IPS-18c (cell line): ENCODE results near the gene ZFHX3.

Source experiments
- H3K4me3 ChIP-seq: 2 replicates; pipeline ENCODE4 v1.7.0; 2013; ENCODE audit warnings: low read depth, mild to moderate bottlenecking, low read length, moderate library complexity; ENCODE audit not compliant: insufficient read depth
- H3K9me3 ChIP-seq: one replicate; pipeline ENCODE4 v1.6.1; 2013; ENCODE audit warnings: mild to moderate bottlenecking, low read length, moderate library complexity; ENCODE audit not compliant: control insufficient read depth, insufficient read depth

The ZFHX3 gene

DNA sequence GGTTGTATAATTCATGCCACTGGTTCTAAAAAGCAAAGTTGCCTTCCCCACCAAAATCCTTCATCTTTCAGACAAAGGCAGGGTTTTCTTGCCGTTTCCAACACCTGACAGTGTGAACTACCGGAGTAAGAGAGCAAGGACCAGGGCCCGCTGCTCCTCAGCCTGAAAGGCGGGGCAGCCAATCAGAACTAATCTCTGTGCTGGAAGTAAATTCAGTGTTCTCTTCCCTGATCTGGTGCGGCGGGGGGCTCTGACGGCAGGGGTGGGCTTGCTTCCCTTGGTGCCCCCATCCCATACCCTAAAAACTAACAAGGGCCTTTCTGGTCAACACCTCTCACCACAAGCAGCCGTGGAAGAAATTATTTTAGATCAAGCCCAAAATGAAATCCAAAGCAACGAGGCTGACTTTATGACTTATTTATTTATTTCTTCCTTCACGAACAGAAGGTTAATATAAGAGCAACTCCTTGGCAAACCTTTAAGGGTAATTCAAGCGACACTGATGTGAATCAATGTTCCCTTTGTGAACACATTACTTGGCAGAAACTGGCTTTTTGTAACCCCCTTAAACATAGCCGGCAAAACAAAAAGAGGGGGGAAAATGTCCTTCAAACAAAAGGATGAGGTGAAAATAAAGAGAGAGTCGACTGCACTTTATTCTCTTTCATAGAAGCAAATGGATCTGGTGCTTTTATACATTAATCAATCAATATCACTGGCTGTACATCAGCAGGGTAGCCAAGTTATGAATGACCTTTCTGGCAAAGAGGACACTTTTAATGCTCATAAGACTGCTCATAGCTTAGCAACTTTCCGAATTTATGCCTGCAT, 189.9 kb downstream of the ZFHX3 start:
- Histone ChIP-seq H3K9me3 (no peaks in the 10 kb centered on the region), H3K4me3 (no peak overlapping the region)

DNA sequence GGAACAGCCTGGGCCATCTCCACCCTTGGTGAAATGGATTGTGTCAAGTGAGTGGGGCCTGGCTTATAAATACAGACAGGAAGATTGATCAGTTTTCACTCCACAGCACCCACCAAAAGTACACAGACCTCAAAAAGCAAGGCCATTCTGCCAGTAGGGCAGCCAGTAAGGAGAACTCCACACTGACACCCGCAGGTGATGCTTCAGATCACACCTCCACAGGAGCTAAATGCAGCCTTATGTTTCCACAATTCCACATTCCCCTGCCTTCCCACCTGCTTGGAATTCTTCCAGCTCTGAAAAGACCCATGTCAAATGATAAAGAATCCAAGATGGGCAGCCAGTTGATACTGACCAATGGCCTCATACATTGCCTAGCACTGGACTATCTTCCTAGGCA, 191.1 kb downstream of the ZFHX3 start:
- Histone ChIP-seq H3K4me3 (no peak overlapping the region), H3K9me3 (no peaks in the 10 kb centered on the region)

DNA sequence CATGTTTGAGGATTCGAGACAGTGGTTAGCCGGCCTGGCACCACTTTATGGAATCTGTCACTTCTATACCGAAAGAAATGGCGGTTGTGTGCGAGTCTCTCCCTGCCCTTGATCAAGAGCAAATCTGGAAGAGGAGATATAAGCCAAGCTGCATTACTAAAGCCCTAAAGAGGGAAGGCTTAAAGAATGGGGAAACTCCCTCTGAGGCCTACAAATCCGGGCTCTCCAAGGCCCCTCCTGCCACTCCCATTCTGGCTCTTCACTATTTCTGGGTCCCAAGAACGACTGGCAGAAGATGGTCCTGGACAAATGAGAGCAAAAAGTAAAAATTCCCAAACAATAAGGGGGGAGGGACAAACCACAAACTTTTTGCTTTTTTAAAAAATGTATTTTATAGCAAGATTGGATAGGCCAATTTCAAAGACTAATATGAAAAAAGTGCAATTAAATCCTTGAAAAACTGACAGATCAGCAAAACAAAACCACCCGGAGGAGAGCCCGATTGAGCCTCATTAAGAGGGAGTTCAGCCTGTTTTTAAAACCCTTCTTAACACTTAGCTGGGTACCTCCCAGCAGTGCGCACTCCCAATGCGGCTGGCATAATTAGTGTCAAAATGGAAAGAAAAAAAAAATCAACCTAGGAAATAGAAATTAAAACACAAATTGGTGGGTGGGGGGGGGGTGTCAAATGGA, 193.5 kb downstream of the ZFHX3 start:
- Histone ChIP-seq H3K4me3 (no peak overlapping the region), H3K9me3 (no peaks in the 10 kb centered on the region)

DNA sequence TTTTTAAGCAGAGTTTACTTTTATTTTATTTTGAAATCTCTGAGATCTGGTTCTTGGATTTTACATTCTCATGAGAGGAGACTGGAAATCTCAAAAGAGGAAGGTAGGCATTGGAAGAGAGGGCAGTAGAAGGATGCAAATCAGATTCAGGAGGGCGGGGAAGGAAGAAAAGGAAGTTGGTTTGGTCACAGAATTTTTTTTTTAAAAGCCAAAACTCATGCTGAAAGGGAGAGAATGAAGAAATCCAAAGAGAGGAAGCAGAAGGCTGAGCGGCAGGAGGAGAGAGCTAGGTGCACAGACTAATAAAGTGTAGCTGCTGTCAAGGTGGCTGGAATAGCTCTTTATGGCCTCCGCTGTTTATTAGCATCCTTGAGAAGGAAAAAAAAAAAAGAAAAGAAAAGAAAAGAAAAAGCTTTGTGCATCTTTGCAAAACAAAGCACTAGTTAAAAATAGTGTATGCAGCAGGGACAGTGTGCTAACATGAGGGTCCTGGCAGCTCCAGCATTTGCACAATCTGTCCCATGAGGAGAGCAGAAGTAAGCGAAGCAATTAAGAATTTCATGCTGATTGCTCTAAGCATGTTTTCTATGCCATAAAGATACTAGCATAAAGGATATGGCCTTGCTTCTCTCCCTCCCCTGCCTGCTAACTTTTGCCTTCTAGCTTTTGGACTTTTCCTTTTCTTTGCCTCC, 194.2 kb downstream of the ZFHX3 start:
- Histone ChIP-seq H3K9me3 (no peaks in the 10 kb centered on the region), H3K4me3 (no peak overlapping the region)

DNA sequence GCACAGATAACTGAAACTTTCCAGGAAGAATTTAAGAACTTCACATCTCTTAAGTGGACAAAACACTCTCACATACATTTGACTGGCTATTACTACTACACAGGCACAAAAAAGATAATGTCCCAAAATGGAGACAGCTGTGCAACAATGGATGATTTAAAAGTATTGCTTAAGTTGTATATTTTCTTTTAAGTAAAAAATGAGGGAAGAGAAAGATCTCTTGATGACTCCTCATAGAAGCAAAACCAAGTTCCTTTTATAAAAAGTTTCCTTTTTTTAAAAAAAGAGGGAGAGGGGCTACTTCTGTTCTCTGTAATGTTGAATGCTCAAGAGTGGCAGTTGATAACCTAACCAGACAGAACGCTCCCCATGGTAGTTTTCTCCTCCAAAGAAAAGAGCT, 195.5 kb downstream of the ZFHX3 start:
- Histone ChIP-seq H3K4me3 (no peak overlapping the region), H3K9me3 (no peaks in the 10 kb centered on the region)

DNA sequence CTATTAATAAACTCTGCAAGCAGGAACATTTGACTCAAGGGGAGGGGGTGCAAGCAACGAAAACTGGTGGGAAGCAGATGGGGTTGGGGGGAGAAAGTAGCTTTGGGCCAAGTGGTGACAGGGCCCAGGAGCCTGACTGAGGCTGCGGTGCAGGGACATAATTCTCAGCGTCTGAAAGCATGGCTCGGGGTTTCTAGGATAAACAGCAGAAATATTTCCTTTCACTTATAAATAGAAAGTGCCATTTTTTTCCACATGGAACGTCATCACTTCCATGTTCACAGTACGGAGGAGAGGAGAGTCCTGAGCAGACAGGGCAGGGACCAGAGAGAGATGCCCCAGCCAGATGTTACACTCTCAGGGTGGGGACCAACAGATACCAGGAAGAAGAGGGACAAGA, 197.1 kb downstream of the ZFHX3 start:
- no peak overlapping the region for H3K4me3 ChIP-seq
- no peaks in the 10 kb centered on the region for H3K9me3 ChIP-seq

DNA sequence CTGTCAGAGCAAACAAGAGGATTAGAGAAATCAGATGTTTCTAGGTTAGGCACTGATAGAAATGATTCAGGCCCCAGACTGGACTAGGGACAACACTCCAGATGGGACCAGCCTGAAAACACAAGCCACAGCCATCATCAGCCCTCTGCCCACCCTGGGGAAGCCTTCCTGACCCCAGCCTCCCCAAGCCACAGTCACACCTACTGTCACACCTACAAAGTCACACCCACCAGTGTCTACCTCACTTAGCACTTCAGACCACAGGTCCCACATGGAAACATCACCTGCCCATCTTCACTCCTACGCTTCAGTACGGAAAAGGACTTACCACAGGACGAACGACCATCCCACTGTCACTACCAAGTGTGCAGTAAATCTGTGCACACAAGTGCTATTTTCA, 197.9 kb downstream of the ZFHX3 start:
- Histone ChIP-seq H3K9me3 (no peaks in the 10 kb centered on the region), H3K4me3 (no peak overlapping the region)

DNA sequence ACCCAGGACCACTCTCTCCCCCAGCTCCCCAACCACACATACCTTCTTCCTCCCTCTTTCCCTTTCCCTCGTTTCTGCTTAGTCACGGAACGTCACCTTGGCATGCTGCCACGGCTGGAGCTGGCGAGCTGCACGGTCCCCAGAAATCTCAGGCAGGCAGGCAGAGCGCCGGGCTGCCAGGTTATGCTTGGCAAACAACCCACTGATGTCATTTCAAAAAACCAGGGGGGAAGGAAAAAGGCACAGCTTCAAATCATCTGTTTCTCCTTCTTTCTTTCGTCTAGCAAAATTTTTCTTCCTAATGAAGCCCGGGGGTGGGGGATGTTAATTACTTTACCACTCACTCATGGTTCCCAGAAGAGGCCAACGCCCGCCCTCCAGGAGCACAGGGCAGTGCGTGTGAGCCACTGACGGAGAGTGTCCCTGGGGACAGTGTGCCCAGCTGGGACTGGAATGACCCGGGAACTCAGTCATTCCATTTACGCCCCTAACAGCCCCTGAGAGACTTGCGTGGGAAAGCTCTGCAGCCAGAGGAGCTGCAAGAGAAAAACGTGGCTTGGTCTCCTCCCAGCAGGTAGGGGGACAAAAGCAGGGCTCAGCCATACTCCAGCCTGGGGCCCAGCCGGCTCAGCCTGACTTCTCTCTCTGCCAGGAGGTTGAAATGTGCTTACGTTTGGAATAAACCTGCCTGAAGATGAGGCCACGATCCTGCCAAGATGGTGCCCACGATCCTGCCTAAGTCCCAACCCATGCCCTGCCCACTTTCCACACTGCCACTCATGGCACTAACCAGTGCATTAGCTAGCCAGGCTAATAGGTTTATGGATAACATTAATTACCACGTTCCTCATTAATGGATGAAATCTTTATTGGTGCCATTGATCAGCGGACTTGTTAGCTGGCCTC, 198.9 kb downstream of the ZFHX3 start:
- Histone ChIP-seq H3K9me3 (no peaks in the 10 kb centered on the region), H3K4me3 (no peak overlapping the region)

DNA sequence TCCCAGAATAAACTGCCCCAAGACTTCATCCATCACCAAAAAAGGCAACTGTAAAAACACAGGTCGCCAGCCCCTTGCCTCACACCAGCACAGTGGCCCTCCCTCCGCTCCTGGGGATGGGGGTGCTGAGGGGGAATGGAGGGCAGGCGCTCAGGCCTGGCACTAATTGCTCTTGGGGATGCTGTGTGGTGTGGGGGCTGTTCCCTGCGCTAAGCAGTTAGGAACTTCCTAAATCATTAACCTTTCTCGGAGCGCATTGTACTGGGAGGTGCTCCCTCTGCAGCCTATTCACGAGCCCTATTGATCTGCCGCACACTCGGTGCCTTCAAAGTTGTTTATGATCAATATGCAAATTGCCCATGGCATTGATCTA, 199.9 kb downstream of the ZFHX3 start:
- H3K9me3 ChIP-seq = no peaks in the 10 kb centered on the region
- H3K4me3 ChIP-seq = no peak overlapping the region

DNA sequence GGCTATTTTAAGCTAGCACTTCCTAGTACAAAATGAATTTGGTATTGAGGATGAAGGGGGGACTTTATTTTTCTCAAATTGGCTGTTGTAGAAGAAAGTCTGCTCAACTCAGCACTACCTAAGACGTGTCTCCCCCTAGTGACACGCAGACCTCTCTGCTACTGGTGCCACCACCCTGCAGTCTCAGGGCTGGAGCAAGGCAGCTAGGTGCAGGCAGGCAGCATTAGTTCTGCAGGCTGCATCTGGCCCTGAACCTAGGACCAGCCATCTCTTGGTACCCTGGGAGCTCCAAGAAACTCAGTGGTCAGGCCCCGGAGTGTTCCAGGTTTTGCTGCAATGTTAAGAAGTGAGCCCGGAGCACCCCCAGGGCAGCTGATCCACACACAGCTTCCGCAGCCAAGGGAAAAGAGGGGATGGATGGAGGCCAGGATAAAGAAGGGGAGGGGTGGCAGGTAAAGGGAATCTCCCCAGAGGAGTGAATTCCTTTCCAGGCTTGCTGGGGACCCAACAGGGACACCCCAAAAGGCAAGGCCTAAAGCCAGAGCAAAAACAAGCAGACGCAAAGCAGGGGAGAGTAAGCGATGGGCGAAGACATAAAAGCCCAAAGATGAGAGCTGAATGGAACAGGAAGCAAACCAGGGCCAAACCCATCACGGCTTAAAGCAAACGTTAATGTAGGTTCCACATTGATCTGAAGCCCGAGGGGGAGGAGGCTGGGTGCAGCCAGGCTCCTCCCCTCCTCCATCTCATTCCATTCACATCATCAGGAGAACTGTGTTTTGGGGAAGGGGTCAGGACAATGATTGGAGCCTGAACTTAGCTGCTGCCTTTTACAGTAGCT, 200.5 kb downstream of the ZFHX3 start:
- Histone ChIP-seq H3K9me3 (no peaks in the 10 kb centered on the region), H3K4me3 (no peak overlapping the region)

DNA sequence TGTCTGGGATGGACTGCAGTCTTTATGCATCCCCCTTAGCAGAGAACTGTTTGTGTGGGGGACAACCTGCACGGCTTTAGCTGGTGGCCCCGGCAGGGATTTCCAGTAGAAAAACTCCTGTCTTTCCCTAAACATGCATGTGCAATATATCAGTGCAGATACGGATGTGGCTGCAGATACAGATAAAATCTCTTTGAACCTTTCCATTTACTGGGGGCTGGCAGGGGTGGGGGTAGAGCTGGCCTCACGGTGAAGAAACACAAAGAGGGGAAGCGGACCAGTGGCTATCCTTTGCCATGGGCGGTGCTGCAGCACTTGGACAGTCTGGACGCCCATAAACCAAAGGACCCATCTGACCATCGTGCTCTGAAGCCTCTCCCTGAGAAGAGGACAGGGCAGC, 201.3 kb downstream of the ZFHX3 start:
- Histone ChIP-seq H3K4me3 (no peak overlapping the region), H3K9me3 (no peaks in the 10 kb centered on the region)

DNA sequence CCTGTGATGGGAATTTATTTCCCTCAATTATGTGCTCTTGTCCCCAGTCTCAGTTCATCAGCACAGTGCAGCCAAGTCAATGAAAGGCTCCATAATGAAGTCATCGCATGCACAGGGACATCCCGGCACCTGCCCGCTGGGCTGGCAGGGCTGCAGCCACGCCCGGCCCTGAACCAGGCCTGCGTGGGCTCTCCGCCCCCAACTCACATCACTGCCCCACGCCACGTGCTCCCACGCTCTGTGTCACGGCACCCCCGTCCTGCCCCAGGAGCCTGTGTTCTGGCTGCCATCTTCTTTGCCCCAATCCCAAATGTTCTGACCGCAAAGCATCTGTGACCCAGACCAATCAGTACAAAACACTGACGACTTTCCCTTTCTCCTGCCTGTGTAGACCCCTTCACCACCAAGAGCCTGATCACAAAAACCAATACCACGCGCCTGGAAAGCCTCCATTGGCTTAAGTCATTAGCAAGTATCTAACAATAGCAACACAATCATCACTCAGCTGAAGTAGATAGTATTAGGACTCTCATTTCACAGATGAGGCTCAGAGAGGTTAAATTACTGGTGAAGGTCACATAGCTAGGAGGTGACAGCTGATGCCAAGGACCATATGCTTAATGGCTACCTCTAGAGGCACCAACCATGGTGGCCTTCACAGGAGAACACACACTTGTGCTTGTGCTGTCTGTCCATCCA, 202.5 kb downstream of the ZFHX3 start:
- Histone ChIP-seq H3K9me3 (no peaks in the 10 kb centered on the region), H3K4me3 (no peak overlapping the region)

DNA sequence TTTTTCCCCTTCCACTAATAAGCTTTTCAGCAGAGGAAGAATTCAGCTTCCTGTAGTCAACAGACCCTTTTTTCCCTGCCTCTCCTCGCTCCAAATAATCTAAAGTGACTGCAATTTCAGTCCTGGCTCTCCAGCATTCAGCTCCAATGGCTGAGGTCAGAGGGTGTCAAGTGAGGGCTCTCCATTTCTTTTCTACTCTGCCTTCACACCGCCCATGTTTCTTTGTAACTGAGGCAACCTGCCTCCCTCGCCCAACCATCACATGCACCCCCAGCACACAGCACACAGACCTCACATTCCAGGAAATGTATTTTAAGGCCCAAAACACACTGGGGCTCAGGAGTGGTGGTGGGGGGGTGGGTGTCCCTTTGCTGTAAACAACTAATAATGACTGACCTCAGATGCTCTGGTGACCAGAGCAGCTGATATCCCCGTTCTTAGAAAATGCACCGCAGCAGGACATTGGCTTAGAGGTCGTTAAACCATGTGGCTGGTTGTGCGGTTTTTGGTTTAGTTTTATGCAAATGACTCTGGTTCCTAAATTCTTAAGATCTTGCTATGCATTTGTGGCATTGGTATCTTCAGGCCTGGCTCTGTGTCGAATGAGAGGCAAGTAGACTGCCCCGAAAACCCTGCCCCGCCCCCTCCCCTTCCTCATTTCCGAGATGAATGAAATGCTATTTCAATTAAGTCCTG, 203.6 kb downstream of the ZFHX3 start:
- Histone ChIP-seq H3K9me3 (no peaks in the 10 kb centered on the region), H3K4me3 (no peak overlapping the region)

DNA sequence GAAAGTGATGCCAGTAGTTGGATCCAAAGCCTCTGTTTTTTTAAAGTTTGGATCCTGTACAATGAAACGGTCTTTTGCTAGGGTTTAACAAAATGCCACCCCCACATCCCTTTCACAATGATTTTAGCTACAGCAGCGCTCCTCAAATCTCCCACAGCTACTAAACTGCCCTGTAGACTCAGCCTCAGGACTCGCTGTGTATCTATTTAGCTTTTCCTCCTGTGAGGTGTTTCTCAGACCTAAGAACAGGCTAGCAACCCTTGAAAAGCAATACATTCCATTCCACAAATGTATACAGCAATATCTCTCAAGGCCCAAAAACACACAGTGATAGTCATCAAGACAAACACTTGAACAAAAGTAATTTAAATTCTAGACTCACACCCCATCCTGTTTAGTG, 206.4 kb downstream of the ZFHX3 start:
- Histone ChIP-seq H3K4me3 (no peak overlapping the region), H3K9me3 (no peaks in the 10 kb centered on the region)

DNA sequence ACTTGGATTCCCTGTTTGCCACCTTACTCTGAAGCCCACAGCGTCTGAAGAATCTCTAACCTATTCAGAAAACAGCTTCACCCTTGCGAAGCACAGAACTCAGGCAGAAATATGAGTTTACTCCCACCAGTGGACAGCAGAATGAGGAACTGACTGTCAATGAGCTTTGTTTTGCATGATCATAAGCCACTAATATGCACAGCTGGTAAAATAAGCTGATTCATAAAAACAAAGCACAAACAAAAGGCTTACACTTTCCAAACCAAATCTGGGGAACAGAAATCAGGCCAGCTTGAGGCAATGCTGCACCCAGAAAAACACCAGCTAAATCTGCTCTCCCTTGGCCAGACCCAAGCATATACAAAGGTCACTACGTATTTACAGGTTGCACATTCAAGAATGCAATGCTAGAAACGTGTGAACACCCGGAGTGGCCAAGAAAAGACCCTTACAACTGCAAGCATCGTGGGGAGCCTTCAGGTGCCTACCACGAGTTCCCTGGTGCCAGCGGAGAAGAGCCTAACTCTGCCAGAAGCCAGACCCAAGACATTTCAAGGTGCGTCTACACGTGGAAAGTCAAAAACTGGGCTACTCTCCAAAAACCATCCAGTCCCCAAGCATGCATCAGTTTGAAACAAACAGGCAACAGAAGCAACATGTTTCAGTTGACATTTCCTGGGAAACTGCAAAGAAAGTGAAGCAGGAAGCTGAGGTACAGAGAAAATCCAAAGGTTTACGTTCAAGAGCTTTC, 207.1 kb downstream of the ZFHX3 start:
- no peaks in the 10 kb centered on the region for H3K9me3 ChIP-seq

More for the DNA sequence above, 207.1 kb downstream of the ZFHX3 start:
- H3K4me3 ChIP-seq = no peak overlapping the region
